ENCODE measurements around the gene SAMD3.

- no peak for TF ChIP-seq CTCF (IDR thresholded peaks at IDR 0.05; ENCODE audit: extremely low read depth in 1 of 2, insufficient read depth in 1 of 2, low read depth in 1 of 2, low read length in 2 of 2)
- no peak for TF ChIP-seq POLR2AphosphoS5 (IDR thresholded peaks at IDR 0.05; ENCODE audit: insufficient read depth, low read depth, low read length)
- TF ChIP-seq EZH2 (IDR thresholded peaks at IDR 0.05; ENCODE audit: borderline replicate concordance, low read depth, low read length, severe bottlenecking) = no peak
- no peak for TF ChIP-seq GATA2 (IDR thresholded peaks at IDR 0.05; ENCODE audit: insufficient read depth, insufficient read length, low read depth, low read length)
Measured at GRCh38 chr6:130240232-130240631, 17.5 kb upstream of the SAMD3 start.

Measured in endothelial cell of umbilical vein (primary cell).